Calu3 (cell line): ENCODE measurements around the gene CFAP97D2. TPM values are rescaled to one million over a fixed set of nuclear protein-coding genes. Genes with fewer than 3 reads are reported as not detected.

Source experiments
- BruUV-seq: library from RNA; stranded (reverse); fragments of 400-500 nt; replicated peaks from 2 replicates; lab custom pipeline; 2021; lab: Mats Ljungman, UMichigan
- CTCF ChIA-PET: fragments of 300-600 bp; sonication (Branson Sonifier 250); formaldehyde crosslinking; loops from one replicate; lab custom pipeline; 2022; ENCODE audit warnings: antibody characterized with exemption; lab: Charles Lee
- DNase-seq: peaks from one replicate; pipeline ENCODE4 v3.0.0; 2022
- H3K27ac Mint-ChIP-seq: one replicate; pipeline ENCODE4 v1.8.0; 2022; ENCODE audit warnings: mixed read lengths; ENCODE audit not compliant: unreplicated experiment
- H3K27me3 Mint-ChIP-seq: one replicate; pipeline ENCODE4 v1.8.0; 2022; ENCODE audit warnings: mixed read lengths; ENCODE audit not compliant: unreplicated experiment
- H3K36me3 Mint-ChIP-seq: one replicate; pipeline ENCODE4 v1.8.0; 2022; ENCODE audit warnings: mild to moderate bottlenecking, moderate library complexity, mixed read lengths; ENCODE audit not compliant: insufficient read depth, unreplicated experiment
- H3K4me1 Mint-ChIP-seq: one replicate; pipeline ENCODE4 v1.8.0; 2022; ENCODE audit warnings: mild to moderate bottlenecking, low read depth, mixed read lengths; ENCODE audit not compliant: unreplicated experiment
- H3K4me3 Mint-ChIP-seq: one replicate; pipeline ENCODE4 v1.8.0; 2022; ENCODE audit warnings: mild to moderate bottlenecking, low read depth, moderate library complexity, mixed read lengths; ENCODE audit not compliant: unreplicated experiment
- H3K9me3 Mint-ChIP-seq: one replicate; pipeline ENCODE4 v1.8.0; 2022; ENCODE audit warnings: low read depth, mixed read lengths; ENCODE audit not compliant: unreplicated experiment
- intact Hi-C: fragments of 100-400 bp; cut with micrococcal nuclease; formaldehyde crosslinking; loops from one replicate; pipeline ENCODE4 v1.10.0; 2022; ENCODE audit not compliant: unreplicated experiment
- total RNA-seq: library from RNA; stranded (reverse); gene quantifications from 2 replicates; pipeline ENCODE4 v1.2.3, GENCODE V29; 2022
- TF ChIP-seq, protein P1 (sequence below): fragments of 200-600 bp; IDR thresholded peaks from one replicate; pipeline ENCODE4 v1.8.0; 2022; ENCODE audit warnings: antibody characterized with exemption; ENCODE audit not compliant: unreplicated experiment

The CFAP97D2 gene
- total RNA-seq, 1 experiment from 2014 or later, result not detected

- no peaks in the 10 kb centered on the region for H3K27me3 Mint-ChIP-seq
- no peaks in the 10 kb centered on the region for H3K36me3 Mint-ChIP-seq
- BruUV-seq, result no TSS peak
- no peaks in the 10 kb centered on the region for H3K9me3 Mint-ChIP-seq
- H3K4me1 Mint-ChIP-seq, result no peaks in the 10 kb centered on the region
- intact Hi-C loops, result no loop called here
- no peak overlapping the region for H3K27ac Mint-ChIP-seq
- DNase-seq, result no peak
- CTCF ChIA-PET, result no interaction called here
- H3K4me3 Mint-ChIP-seq, result no peak overlapping the region
- TF ChIP-seq, protein P1, sequence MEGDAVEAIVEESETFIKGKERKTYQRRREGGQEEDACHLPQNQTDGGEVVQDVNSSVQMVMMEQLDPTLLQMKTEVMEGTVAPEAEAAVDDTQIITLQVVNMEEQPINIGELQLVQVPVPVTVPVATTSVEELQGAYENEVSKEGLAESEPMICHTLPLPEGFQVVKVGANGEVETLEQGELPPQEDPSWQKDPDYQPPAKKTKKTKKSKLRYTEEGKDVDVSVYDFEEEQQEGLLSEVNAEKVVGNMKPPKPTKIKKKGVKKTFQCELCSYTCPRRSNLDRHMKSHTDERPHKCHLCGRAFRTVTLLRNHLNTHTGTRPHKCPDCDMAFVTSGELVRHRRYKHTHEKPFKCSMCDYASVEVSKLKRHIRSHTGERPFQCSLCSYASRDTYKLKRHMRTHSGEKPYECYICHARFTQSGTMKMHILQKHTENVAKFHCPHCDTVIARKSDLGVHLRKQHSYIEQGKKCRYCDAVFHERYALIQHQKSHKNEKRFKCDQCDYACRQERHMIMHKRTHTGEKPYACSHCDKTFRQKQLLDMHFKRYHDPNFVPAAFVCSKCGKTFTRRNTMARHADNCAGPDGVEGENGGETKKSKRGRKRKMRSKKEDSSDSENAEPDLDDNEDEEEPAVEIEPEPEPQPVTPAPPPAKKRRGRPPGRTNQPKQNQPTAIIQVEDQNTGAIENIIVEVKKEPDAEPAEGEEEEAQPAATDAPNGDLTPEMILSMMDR, result no peak
Measured at GRCh38 chr13:114204894-114205293, 25.8 kb downstream of the CFAP97D2 start.

- Mint-ChIP-seq H3K36me3 (no peaks in the 10 kb centered on the region), H3K4me3 (no peak overlapping the region), H3K27me3 (peaks cover 22% of the 10 kb centered on the region), H3K9me3 (no peaks in the 10 kb centered on the region), H3K4me1 (no peaks in the 10 kb centered on the region), H3K27ac (no peak overlapping the region)
- CTCF ChIA-PET, result no interaction called here
- intact Hi-C loops, result no loop called here
- DNase-seq, result no peak
- TF ChIP-seq, protein P1, result no peak
- no TSS peak for BruUV-seq
Measured at GRCh38 chr13:114208134-114208533, 29.1 kb downstream of the CFAP97D2 start.

GRCh38 chr13:114211446-114212157 is 32.5 kb downstream of the CFAP97D2 start:
- Mint-ChIP-seq H3K27me3 (peaks cover 22% of the 10 kb centered on the region), H3K27ac (no peak overlapping the region), H3K4me3 (no peak overlapping the region), H3K4me1 (no peaks in the 10 kb centered on the region), H3K36me3 (no peaks in the 10 kb centered on the region), H3K9me3 (no peaks in the 10 kb centered on the region)
- DNase-seq, result no peak
- BruUV-seq, result no TSS peak
- intact Hi-C loops, result no loop called here
- TF ChIP-seq, protein P1, result no peak
- CTCF ChIA-PET, result no interaction called here

DNA sequence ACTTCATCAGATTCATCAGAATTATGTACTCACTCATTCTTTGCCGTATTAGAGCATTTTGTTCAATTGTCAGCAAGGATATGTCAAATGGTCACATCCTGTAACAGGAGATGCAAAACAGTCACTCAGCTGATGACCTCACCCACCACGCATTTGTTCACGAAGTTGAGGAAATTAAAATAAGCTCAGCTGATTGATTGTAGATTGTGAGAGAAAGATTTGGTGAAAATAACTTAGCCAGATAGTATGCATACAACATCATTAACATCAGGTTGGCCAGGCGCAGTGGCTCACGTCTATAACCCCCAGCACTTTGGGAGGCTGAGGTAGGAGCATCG is 33.1 kb downstream of the CFAP97D2 start:
- no TSS peak for BruUV-seq
- CTCF ChIA-PET, result no interaction called here
- DNase-seq, result no peak
- Mint-ChIP-seq H3K4me1 (no peaks in the 10 kb centered on the region), H3K27me3 (peaks cover 22% of the 10 kb centered on the region), H3K9me3 (no peaks in the 10 kb centered on the region), H3K4me3 (no peak overlapping the region), H3K27ac (no peak overlapping the region), H3K36me3 (no peaks in the 10 kb centered on the region)
- TF ChIP-seq, protein P1, result no peak
- intact Hi-C loops, result no loop called here
